Suprapubic skin (tissue), 4 donors: ENCODE data around the gene CCDC40. TPM values are rescaled to one million over a fixed set of nuclear protein-coding genes. Genes with fewer than 3 reads are reported as not detected.
A peak's percentile ranks its signal among the peaks of the same experiment; 100 is the strongest.
"Not testable (repeated sequence)": the region's sequence is repeated elsewhere in the genome, so short reads cannot be mapped to it uniquely, and the experiment has no call there.

Experiments
- DNase-seq, 2 donors: peaks; one replicate each; pipeline ENCODE4 v3.0.0-alpha.2; 2019; ENCODE audit warnings: low spot score in 2 of 2
- H3K27ac ChIP-seq: fragments of 200-600 bp; sonication (generic); one replicate; pipeline ENCODE4 v1.5.1; 2019
- H3K27me3 ChIP-seq: fragments of 200-600 bp; sonication (generic); one replicate; pipeline ENCODE4 v1.5.1; 2019
- H3K36me3 ChIP-seq: fragments of 200-600 bp; sonication (generic); one replicate; pipeline ENCODE4 v1.5.1; 2019
- H3K4me1 ChIP-seq: fragments of 200-600 bp; sonication (generic); one replicate; pipeline ENCODE4 v1.5.1; 2019
- H3K4me3 ChIP-seq: fragments of 200-600 bp; sonication (generic); one replicate; pipeline ENCODE4 v1.5.1; 2019; ENCODE audit warnings: mild to moderate bottlenecking
- H3K9me3 ChIP-seq: fragments of 200-600 bp; sonication (generic); one replicate; pipeline ENCODE4 v1.5.1; 2019
- CTCF ChIP-seq, 2 donors: fragments of 200-600 bp in 1 of 2; fragments of 450-650 bp in 1 of 2; sonication (generic) in 1 of 2; IDR thresholded peaks; one replicate each; pipeline ENCODE4 v1.5.1; 2016 to 2019; ENCODE audit warnings: antibody characterized with exemption in 2 of 2, mild to moderate bottlenecking in 1 of 2, moderate library complexity in 1 of 2
- EP300 ChIP-seq: sonication (generic); formaldehyde crosslinking; IDR thresholded peaks from one replicate; pipeline ENCODE4 v1.6.1; 2017; ENCODE audit warnings: antibody characterized with exemption
- POLR2A ChIP-seq, 2 donors: fragments of 450-650 bp; IDR thresholded peaks; one replicate each; pipeline ENCODE4 v1.6.1; 2017; ENCODE audit warnings: antibody characterized with exemption in 2 of 2, mild to moderate bottlenecking in 2 of 2, moderate library complexity in 2 of 2
- POLR2AphosphoS5 ChIP-seq, 3 donors: sonication (generic); formaldehyde crosslinking; IDR thresholded peaks; one replicate each; pipeline ENCODE4 v1.6.1; 2017; ENCODE audit warnings: antibody characterized with exemption in 3 of 3
- WGBS: methylation state at CpG from one replicate; pipeline ENCODE4 v1.1.5; 2018; 5-methylcytosine and 5-hydroxymethylcytosine counted together
- total RNA-seq, 4 donors: library from RNA; depleted of rRNA; stranded (reverse); fragments of >200 nt; gene quantifications; one replicate each; pipeline ENCODE4 v1.1.0, GENCODE V29; 2016

Gene CCDC40
- total RNA-seq, 4 donors from 2014 or later = 1.2 to 4.4 (median 2.9) TPM

- peaks cover 30% of the 10 kb centered on the region for H3K4me1 ChIP-seq
- 1% methylated on average over 45 of the region's 52 CpGs for WGBS
Measured at GRCh38 chr17:80036715-80037477, 454 bp downstream of the CCDC40 start.

GRCh38 chr17:80043963-80044362 lies 7.5 kb downstream of the CCDC40 start:
- H3K4me1 ChIP-seq = no peaks in the 10 kb centered on the region
- 95% methylated on average over 6 of the region's 6 CpGs for WGBS
- H3K4me3 ChIP-seq = no peak overlapping the region
- no peak for DNase-seq
- no peak overlapping the region for H3K27ac ChIP-seq
- H3K36me3 ChIP-seq = no peaks in the 10 kb centered on the region
- no peaks in the 10 kb centered on the region for H3K9me3 ChIP-seq
- no peak for TF ChIP-seq POLR2A (IDR thresholded peaks at IDR 0.05)
- no peak for TF ChIP-seq CTCF (IDR thresholded peaks at IDR 0.05)
- TF ChIP-seq EP300 = no peak
- no peak for TF ChIP-seq POLR2AphosphoS5 (IDR thresholded peaks at IDR 0.05)
- H3K27me3 ChIP-seq = no peaks in the 10 kb centered on the region

More at GRCh38 chr17:80036715-80037477, 454 bp downstream of the CCDC40 start:
- DNase-seq = peak in 1 of 2 donors; percentile 80
- TF ChIP-seq CTCF (IDR thresholded peaks at IDR 0.05) (no peak), EP300 (no peak), POLR2AphosphoS5 (IDR thresholded peaks at IDR 0.05) (no peak), POLR2A (IDR thresholded peaks at IDR 0.05) (no peak)
- Histone ChIP-seq H3K9me3 (no peaks in the 10 kb centered on the region), H3K27ac (peak overlapping the region; percentile 85), H3K36me3 (no peaks in the 10 kb centered on the region), H3K27me3 (no peaks in the 10 kb centered on the region), H3K4me3 (peak overlapping the region; percentile 67)

- Histone ChIP-seq H3K27me3 (no peaks in the 10 kb centered on the region), H3K36me3 (peaks cover 3% of the 10 kb centered on the region), H3K4me3 (no peak overlapping the region), H3K9me3 (no peaks in the 10 kb centered on the region), H3K4me1 (no peaks in the 10 kb centered on the region), H3K27ac (no peak overlapping the region)
- TF ChIP-seq POLR2A (IDR thresholded peaks at IDR 0.05) (no peak), EP300 (no peak)
- DNase-seq = no peak
- WGBS = 63% methylated on average over 4 of the region's 4 CpGs
Measured at GRCh38 chr17:80045703-80046102, 9.3 kb downstream of the CCDC40 start.

GRCh38 chr17:80046709-80047108 lies 10.3 kb downstream of the CCDC40 start:
- 98% methylated on average over 10 of the region's 10 CpGs for WGBS
- DNase-seq, H3K27me3 ChIP-seq, H3K27ac ChIP-seq, H3K9me3 ChIP-seq, H3K4me1 ChIP-seq, H3K4me3 ChIP-seq, H3K36me3 ChIP-seq: not testable (repeated sequence)

- no peak for DNase-seq
- Histone ChIP-seq H3K36me3 (peaks cover 4% of the 10 kb centered on the region), H3K4me3 (no peak overlapping the region), H3K27me3 (no peaks in the 10 kb centered on the region), H3K27ac (no peak overlapping the region), H3K4me1 (no peaks in the 10 kb centered on the region), H3K9me3 (no peaks in the 10 kb centered on the region)
- WGBS = 93% methylated on average over 11 of the region's 11 CpGs
- no peak for TF ChIP-seq CTCF (IDR thresholded peaks at IDR 0.05)
- no peak for TF ChIP-seq POLR2A (IDR thresholded peaks at IDR 0.05)
- no peak for TF ChIP-seq EP300
- TF ChIP-seq POLR2AphosphoS5 (IDR thresholded peaks at IDR 0.05) = no peak
Measured at GRCh38 chr17:80047176-80047575, 10.7 kb downstream of the CCDC40 start.

GRCh38 chr17:80049986-80050385 lies 13.5 kb downstream of the CCDC40 start:
- no peak overlapping the region for H3K4me3 ChIP-seq
- H3K27me3 ChIP-seq = no peaks in the 10 kb centered on the region
- DNase-seq = no peak
- no peak overlapping the region for H3K27ac ChIP-seq
- no peaks in the 10 kb centered on the region for H3K4me1 ChIP-seq
- TF ChIP-seq EP300 = no peak
- TF ChIP-seq POLR2A (IDR thresholded peaks at IDR 0.05) = no peak
- no peak for TF ChIP-seq CTCF (IDR thresholded peaks at IDR 0.05)
- TF ChIP-seq POLR2AphosphoS5 (IDR thresholded peaks at IDR 0.05) = no peak
- H3K36me3 ChIP-seq = peaks cover 7% of the 10 kb centered on the region
- no peaks in the 10 kb centered on the region for H3K9me3 ChIP-seq
- 94% methylated on average over 21 of the region's 21 CpGs for WGBS
